NCI-H2081 treated with DMSO at 0.1 percent for 48 hours (cell line): ENCODE data around the gene ITGBL1.

Experiments
- DNase-seq: peaks from one replicate; lab custom pipeline; 2025; lab: John Stamatoyannopoulos, UW

Gene ITGBL1, protein sequence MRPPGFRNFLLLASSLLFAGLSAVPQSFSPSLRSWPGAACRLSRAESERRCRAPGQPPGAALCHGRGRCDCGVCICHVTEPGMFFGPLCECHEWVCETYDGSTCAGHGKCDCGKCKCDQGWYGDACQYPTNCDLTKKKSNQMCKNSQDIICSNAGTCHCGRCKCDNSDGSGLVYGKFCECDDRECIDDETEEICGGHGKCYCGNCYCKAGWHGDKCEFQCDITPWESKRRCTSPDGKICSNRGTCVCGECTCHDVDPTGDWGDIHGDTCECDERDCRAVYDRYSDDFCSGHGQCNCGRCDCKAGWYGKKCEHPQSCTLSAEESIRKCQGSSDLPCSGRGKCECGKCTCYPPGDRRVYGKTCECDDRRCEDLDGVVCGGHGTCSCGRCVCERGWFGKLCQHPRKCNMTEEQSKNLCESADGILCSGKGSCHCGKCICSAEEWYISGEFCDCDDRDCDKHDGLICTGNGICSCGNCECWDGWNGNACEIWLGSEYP

DNA sequence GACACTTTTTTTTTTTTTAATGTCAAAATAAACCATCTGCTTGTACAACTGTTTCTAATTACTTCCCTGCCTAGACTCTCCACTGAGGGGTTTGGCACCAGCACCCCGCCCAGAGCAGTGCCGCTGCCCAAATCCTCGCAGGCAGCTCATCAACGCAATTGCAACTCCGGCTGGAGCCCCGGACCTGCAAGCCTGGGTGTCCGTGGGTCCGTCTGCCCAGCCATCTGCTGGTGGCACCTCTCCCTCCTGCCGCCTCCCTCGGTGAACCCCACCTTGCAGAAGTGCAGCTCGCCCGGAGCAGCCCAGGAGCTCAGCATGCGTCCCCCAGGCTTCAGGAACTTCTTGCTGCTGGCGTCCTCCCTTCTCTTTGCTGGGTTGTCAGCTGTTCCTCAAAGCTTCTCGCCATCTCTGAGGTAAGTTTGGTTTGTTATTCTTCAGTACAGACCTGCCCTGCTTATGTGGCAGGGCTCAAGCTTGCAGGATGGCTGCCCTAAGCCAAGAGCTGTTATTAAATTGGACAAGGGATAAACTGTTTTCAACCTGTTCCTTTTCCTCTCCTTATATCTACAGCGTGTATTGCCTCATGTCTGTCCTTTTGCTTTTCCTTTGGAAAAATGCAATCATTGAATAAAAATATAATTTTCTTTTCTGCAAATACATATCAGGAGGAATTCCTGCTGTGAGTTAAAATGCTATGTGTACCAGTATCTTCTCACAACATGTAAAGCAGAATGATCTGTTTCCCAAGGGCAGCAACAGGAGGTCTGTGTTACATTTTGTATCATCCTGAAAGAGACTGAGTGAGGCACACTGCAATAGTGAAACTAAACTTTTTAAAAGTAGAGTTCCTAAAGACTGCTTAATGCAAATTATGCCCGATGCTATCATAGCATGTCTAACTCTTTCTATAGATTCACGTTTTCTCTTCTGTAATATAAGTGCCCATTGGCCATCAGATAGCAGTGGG is at the start of gene ITGBL1:
Gene ITGBL1, plus strand, starts transcription at position 157 of the 967 bp plus-strand sequence. Its CDS starts 159 bp downstream, at position 316.
- no peak for DNase-seq

DNA sequence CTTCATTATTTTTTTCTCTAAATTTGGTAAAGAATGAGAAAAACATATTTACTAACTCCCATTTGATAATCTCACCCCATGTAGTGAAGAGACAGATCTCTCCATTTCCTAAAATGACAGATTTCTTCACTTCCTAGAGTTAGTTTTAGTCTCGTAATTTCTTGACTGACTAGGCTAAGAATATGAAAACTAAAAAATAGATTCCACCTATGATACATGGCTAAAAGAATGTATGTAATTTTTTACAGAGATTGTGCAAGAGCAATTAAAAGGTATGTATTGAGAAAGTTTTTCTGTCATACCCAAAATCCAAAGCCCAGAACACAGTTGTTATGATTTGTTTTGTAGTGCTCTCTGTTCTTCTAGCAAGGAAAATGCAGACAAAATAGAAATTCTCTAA is 45.7 kb upstream of the ITGBL1 start:
- no peak for DNase-seq

DNA sequence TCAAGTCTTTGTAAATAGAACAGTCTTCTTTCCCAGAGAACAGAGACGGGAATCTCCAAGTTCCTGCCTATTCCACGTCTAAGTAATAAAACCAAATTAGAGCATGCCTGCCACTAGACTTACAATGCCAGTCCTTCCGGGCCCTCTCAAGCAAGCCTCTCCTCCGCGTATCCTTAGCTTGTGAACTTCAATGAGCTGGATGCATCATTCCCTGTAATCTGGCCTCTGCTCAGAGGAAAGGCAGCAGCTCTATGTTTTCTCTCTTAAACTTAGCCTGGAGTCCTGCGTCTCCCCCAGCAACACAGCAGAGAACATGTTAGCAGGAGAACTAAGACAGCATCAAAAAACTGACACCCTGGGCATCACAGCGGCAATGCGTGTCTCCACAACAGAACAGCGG is 44.3 kb upstream of the ITGBL1 start:
- DNase-seq: no peak

DNA sequence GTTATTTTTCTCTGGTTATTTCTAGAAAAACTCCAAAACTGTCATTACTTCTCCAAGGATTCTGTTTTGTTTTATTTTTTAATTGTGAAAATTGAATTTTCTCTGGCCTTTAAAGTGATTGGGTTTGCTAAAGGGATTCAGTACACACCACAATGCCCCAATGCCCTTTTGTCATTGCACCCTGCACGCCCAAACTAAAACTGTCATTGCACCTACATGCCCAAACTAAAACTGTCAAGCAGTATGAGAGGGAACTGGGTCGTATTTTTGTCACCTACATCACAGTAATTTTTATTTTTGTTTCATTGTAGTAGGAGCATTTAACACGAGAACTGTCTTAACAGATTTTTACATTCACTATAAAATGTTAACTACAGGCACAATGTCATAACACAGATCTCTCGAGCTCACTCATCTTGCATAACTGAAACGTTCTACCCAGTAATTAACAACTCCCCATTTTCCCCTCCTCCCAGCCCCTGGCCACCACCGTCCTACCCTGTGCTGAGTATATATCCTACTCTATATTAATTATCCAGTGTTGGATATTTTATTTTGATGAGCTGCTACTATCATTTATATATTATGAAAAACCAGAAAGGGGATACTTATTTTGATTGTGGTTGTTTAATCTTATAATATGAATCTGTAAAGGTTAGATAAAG is 43.4 kb upstream of the ITGBL1 start:
- no peak for DNase-seq

DNA sequence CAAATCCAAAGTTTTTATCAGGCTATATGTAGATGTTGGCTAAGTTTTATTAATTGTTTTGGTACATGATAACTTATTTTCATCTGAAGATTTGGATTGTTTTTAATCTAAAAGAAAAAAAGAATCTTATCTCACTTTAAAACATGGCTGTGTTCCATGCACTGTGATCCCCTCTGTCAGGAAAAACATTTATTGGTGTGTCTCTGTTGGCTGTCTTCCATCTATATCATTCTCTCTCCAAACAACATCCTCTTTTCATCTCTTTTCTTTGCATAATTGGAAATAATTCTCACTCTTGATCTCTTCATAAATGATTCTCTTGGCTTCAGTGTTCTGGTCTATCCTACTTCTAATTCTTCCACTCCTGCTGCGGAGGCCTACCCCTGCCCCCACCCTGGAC is 40.4 kb upstream of the ITGBL1 start:
- DNase-seq: no peak

DNA sequence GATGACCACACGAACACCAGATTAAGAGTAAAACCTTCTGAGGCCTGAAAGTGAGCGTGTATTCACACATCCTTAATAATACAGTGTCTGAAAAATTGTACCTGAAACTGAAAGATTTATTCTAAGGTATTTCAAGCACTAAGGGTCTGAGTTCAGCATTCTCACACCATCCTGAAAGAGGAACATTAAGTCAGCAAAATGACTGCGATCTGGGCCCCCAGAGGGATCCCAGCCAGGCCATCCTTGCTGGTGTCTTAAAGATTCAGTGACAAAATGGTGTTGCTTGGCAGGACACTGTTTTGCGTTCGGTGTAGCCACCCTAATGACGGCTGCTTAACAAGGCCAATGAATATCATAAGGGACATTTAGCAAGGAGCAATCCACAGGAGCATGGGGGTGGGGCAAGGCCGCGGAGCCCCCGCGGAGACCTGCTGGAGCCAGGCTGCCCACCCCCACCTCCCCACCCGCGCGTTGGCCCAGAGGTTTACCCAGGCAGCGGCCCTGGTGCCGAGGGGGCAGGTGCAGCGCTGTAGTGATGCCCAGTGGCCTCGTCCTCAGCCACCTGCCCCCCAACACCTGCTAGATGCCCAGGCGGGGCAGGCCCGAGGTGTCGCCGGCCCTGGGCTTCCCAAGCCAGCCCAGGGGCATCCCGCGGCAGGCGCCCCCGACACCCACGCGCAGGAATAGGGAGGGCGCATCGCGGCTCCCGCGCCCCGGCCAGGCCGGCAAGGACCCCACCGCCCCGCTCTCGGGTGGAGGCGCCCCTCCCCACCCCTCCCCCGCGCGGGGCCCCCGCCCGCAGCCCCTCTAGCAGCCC is 36.9 kb upstream of the ITGBL1 start:
- DNase-seq: no peak

DNA sequence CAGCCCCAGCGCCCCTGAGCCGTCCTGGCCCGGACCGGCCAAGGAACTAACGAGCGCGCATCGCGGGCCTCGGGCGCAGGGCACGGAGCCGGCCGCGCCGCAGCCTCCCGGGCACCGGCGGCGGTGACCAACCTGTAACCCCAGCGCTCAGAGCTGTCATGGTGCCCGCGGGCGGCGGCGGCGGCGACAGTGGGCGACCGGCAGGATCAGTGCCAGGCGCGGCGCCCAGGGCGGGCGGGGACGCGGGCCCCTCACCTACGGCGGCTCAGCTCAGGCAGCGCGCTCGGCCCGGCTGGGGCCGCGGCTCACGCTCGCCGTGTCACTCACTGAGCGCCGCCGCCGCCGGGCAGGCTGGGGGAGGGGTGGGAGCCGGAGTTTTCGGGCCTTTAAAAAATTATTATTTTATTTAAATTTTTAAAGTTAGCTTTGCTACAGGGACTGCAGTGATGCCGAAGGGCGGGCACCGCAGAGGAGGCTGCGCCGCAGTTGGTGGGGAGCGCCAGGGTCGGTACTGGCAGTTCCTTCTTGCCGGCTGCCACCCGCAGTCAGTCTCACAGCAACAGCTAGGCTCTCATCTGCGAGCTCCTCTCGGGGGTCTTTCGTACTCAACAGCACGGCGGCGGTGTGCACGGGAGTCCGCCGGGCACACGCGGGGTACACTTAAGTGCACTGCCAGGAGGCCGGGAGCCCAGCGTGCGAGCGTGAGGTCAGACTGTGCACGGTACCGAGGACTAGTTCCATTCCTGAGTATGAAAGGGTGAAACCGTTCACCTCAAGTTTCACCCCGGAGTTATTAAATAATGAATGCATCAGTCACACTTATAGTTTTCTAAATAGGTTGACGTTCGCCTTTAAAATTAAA is 36.1 kb upstream of the ITGBL1 start, which contains the start of gene NALCN:
Gene NALCN, minus strand, starts transcription at position 328 of the 862 bp plus-strand sequence. CDS start 17,382 bp downstream, outside the sequence.
- DNase-seq: no peak

DNA sequence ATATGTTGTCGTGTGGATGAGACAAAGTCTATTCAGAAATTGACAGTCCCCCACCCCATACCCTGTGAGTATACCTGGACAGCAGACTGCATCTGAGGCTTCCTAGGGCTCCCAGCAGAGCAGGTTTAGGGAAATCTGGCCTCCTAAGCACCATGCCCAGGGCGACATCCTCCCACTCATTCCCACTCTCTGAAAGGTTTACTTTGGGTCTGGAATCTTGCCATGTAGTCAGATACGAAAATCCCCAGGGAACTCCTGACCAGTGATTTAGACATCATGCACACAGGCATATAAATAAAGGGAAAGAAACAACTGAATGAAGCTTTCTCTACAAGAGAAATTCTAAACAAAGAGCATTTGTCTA is 35.5 kb upstream of the ITGBL1 start:
- no peak for DNase-seq

DNA sequence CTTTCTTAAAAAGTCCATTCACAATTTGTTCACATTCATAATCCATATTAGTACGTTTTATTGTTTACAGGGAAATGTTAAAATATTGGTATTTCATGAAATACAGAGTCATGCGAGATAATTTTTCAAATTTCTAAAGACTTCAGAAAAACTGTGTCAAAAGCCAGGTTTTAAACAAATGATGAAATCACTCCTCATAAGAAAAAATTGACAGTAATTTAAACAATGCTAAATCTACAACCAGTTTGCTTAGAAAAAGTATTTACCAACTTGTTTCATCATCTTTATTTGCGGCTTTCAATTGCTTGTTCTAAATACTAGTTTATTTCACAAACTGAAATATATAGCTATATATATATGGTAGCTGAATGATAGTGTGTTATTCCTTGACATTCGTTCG is 35.0 kb upstream of the ITGBL1 start:
- no peak for DNase-seq

DNA sequence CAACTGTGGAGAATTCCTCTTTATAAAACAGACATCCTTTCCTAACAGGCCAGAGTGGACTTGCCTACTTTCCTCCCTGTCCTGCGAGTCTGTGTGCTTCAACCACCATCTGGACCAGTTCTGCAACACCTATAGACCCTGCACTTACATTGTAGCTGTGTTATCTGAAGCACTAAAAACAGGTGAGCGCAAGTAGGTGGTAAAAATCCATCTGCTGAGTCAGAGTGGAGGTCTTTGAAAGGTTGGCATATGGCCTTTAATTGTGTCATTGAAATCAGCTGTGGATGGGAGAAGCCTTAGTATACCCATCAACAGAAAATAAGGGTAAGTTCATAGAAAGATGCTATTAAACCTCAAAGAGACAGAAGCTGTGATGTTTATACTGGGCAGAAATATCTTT is 28.6 kb upstream of the ITGBL1 start:
- DNase-seq: no peak

DNA sequence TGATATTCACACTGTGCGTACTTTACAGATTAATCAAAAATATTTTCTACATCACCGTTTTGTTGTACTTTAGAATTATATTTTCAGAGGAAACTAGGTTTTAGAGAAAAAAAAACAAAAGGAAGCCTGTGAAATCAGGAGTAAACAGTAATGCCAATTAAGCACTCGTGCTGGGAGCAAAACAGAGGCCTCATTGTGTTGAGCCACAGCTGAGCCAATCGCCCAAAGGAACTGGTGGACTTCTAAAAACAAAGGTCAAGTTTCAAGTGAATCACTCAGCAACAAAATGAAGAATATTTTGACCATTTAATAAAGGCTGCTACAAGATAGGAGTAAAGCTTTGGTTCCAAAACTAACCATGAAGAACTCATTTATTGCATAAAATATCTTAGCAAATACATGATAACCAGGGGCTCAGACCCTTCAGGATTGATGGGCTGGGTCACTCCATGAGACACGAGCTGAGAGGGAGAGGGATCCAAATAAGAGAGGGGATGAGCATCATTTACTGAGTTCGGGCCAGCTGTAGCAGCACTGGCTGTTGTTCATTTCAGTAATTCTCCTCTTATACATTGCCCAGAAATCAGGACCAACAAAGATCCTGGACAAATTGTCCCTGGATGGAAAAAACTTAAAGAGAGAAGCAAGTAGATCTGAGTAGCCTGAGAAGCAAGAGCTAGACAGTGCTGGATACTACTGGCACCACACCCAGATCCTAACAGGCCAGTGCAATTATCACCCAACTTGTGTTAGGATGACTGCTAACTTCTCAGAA is 27.9 kb upstream of the ITGBL1 start:
- DNase-seq: no peak

DNA sequence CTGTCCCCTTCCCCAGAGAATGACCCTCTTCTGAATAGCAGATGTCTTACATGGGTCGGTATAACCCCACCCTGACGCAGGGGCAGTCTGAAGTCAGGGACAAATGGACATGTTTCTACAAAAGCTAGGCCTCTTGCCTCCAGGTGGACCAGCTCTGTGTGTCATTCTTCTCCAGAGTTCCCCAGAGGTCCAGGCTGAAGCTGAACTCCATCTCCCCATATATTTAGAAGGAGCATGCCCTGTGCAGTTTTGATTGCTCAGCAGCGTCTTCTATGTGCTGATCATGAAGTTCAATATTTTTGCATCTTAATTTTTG is 27.4 kb upstream of the ITGBL1 start:
- DNase-seq: no peak

DNA sequence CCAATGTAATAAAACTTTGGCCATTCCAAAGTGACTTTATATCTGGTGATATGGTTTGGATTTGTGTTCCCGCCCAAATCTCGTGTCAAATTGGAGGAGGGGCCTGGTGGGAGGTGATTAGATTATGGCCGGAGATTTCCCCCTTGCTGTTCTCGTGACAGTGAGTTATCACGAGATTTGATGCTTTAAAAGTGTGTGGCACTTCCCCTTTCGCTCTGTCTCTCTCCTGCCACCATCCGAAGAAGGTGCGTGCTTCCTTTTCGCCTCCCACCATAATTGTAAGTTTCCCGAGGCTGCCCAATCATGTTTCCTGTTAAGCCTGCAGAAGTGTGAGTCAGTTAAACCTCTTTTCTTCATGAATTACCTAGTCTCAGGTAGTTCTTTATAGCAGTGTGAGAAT is 26.9 kb upstream of the ITGBL1 start:
- no peak for DNase-seq

DNA sequence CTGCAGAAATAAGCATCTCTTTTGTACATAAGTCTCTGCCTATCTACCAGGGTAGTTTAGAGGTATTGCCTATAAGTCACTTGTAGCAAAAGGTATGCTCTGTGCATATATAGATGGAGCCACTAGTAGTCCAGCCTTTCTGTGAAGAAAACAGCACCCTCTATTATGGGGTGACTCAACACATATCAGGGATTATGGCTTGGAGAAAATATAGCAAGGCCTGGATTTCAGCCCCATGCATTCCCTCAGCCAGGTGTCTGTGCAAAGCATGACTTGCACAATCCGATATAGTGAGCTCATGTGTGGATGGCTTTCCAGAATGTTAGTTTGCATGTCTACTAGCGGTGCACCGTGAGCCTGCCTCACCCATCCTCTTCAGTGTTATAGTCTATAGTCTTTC is 22.7 kb upstream of the ITGBL1 start:
- DNase-seq: no peak

DNA sequence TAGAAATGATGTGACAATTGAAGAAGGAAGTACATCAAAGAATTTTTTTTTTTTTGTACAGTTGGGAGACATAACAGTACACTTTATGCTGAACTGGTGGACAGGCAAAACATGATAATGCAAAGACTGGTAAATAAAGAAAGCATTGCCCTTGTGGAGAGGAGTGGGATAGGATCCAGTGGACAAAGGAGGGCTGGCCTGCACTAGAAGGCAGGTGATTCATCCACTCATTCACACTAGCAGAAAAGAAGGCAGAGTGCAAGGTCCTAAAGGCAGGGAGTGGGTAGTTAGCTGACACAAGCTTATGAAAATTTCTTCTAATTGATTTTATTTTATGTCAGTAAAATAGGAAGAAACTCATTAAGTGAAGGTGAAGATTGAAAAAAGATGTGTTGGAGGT is 18.6 kb upstream of the ITGBL1 start:
- no peak for DNase-seq

DNA sequence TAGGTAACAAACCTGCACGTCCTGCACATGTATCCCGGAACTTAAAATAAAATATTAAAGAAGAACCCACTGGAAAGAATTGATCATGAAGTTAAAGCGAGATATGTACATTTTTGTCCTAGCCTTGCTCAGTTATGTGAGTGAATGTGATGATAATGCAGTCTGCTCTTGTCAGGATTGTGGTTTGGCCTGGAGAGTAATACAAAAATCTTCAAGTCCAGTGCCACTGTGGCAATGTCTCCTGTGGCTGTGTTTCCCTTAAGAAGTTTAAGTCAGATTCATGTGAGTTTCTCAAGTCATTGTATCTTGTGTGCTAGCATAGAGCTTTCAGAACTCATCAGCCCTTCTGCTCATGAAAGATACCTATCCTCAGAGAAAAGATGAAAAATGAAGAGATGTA is 18.0 kb upstream of the ITGBL1 start:
- DNase-seq: no peak

DNA sequence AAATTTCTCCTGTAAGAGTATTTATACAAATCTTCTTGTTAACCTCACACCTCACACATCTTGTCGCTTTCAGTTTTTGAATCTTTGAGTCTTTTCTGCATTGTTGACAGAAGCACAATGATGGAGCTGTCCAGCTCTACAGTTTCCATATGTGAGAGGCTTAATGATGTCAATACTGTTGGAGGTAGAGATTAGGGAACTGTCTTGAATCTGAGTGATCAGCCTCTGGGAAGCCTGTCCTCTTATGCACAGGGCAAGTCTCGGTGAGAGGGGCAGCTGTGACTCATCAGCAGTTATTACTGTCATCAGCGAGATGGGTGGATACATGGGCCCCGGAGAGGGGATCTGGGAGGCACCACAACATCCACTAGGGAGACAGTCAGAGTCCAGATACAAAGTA is 4.6 kb upstream of the ITGBL1 start:
- no peak for DNase-seq

DNA sequence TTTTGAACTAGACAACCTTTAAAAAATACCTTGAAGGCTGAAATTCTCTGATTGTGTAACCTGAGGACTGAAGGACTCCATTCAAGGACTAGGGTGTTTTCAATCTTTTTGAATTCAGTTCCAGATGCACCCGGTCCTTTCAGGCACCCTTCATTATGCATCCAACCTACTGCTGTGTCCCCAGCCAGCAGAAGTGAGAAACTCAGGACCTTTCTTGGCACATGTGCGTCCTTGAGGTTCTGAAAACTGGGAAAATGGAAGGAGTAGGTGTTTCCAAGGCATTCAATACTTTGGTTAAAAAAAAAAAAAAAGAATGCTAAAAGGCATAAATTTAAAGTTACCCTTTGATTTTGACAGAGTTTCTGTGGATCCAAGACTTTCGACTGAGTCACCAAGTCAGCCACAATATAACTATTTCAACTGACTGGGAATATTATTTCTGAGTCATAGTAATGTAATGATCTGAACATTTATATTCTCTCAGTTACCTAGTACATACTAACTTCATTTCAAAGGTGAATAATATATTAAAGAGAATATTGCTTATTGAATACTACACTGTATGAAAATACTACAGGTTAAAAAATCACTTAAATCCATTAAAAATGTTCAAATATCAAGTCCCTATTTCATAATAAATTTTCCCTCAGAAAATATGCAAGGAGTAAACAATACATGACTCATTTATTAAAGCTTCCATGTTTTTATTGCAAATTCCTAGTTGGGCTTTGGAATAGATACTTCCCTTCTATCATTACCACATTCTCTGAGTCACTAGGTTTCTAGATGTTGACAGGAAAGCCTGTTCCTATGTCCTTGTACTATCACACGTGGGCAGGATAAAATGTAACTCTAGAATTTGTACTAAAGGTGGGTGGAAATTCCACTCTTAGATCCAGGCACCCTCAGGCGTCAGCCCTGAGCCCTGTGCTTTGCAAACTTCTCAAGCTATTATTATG is 2.4 kb upstream of the ITGBL1 start:
- no peak for DNase-seq

DNA sequence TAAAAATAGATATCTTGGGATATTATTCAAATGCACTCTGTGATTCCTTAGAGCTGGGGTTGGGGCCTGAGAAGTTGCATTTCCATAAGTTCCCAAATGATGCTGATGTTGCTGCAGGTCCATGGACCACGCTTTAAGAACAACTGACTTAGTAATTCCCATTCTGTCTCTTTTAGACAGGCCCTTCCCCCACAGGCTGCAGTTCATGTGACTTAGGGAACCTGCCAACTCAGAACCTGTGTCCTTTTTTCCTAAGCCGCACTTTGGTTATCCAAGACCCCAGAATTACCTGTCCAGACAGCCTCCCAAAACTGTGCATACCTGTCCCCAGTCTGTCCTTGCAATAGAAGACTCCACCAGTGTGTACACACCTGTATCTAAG is 1.7 kb upstream of the ITGBL1 start:
- no peak for DNase-seq
